Uterus (tissue), 4 donors: ENCODE data around the gene C10orf90. TPM values are rescaled to one million over a fixed set of nuclear protein-coding genes. Genes with fewer than 3 reads are reported as not detected.

ENCODE experiments used
- DNase-seq, 2 donors: peaks; one replicate each; pipeline ENCODE4 v3.0.0-alpha.2; 2019 to 2020
- H3K27ac ChIP-seq, 2 donors: fragments of 200-600 bp; sonication (generic); 1 replicate in 1 of 2; 2 replicates in 1 of 2; pipeline ENCODE4 v1.5.1; 2016 to 2018
- H3K27me3 ChIP-seq, 2 donors: fragments of 200-600 bp; sonication (generic); one replicate each; pipeline ENCODE4 v1.5.1; 2018 to 2019; ENCODE audit warnings: control low read depth in 1 of 2
- H3K36me3 ChIP-seq, 2 donors: fragments of 200-600 bp; sonication (generic); one replicate each; pipeline ENCODE4 v1.5.1; 2019; ENCODE audit warnings: control low read depth in 1 of 2
- H3K4me1 ChIP-seq, 2 donors: fragments of 200-600 bp; sonication (generic); one replicate each; pipeline ENCODE4 v1.5.1; 2018 to 2019; ENCODE audit warnings: control low read depth in 1 of 2
- H3K4me3 ChIP-seq, 2 donors: fragments of 200-600 bp; sonication (generic); 1 replicate in 1 of 2; 2 replicates in 1 of 2; pipeline ENCODE4 v1.5.1; 2018 to 2019; ENCODE audit warnings: mild to moderate bottlenecking in 1 of 2
- H3K9me3 ChIP-seq, 2 donors: fragments of 200-600 bp; sonication (generic); one replicate each; pipeline ENCODE4 v1.5.1; 2019; ENCODE audit warnings: control low read depth in 1 of 2
- CTCF ChIP-seq, 4 experiments: fragments of 200-600 bp in 2 of 4; fragments of 450-650 bp in 2 of 4; sonication (generic) in 2 of 4; IDR thresholded peaks; one replicate each; pipeline ENCODE4 v1.5.1; 2016 to 2019; ENCODE audit warnings: antibody characterized with exemption in 4 of 4, mild to moderate bottlenecking in 2 of 4, moderate library complexity in 1 of 4
- POLR2A ChIP-seq, 2 donors: fragments of 450-650 bp; IDR thresholded peaks; one replicate each; pipeline ENCODE4 v1.6.1; 2016; ENCODE audit warnings: antibody characterized with exemption in 2 of 2, mild to moderate bottlenecking in 1 of 2, moderate library complexity in 1 of 2
- intact Hi-C: fragments of 100-400 bp; cut with DNase I; formaldehyde crosslinking; loops from one replicate; pipeline ENCODE4 v1.15.1; 2023; ENCODE audit warnings: low total_unique reads
- total RNA-seq, 4 donors: library from RNA; depleted of rRNA in 3 of 4; stranded (reverse); fragments of >200 nt in 3 of 4; gene quantifications; one replicate each; pipeline versions ENCODE4 v1.1.0 to v1.2.4, GENCODE V29; 2014 to 2023
- donor health status: DM: yes; HTN: yes; CAD: no.

C10orf90 gene
- total RNA-seq, 4 donors from 2014 or later: 0.21 TPM; not detected in 3

GRCh38 chr10:126468876-126469643 is 201.4 kb downstream of the C10orf90 start:
- H3K27ac ChIP-seq: no peak overlapping the region
- intact Hi-C loops: no loop called here
- H3K36me3 ChIP-seq: no peaks in the 10 kb centered on the region
- H3K4me1 ChIP-seq: no peaks in the 10 kb centered on the region
- no peak for TF ChIP-seq CTCF (IDR thresholded peaks at IDR 0.05)
- TF ChIP-seq POLR2A (IDR thresholded peaks at IDR 0.05): no peak
- no peaks in the 10 kb centered on the region for H3K9me3 ChIP-seq
- no peak overlapping the region for H3K4me3 ChIP-seq
- no peaks in the 10 kb centered on the region for H3K27me3 ChIP-seq
- no peak for DNase-seq

GRCh38 chr10:126468467-126468866 is 202.0 kb downstream of the C10orf90 start:
- no peak for TF ChIP-seq CTCF (IDR thresholded peaks at IDR 0.05)
- TF ChIP-seq POLR2A (IDR thresholded peaks at IDR 0.05): no peak
- H3K4me1 ChIP-seq: no peaks in the 10 kb centered on the region
- H3K4me3 ChIP-seq: no peak overlapping the region
- intact Hi-C loops: no loop called here
- no peaks in the 10 kb centered on the region for H3K36me3 ChIP-seq
- H3K27ac ChIP-seq: no peak overlapping the region
- no peaks in the 10 kb centered on the region for H3K9me3 ChIP-seq
- no peaks in the 10 kb centered on the region for H3K27me3 ChIP-seq
- DNase-seq: no peak

- H3K27ac ChIP-seq: no peak overlapping the region
- intact Hi-C loops: no loop called here
- no peak for TF ChIP-seq POLR2A (IDR thresholded peaks at IDR 0.05)
- TF ChIP-seq CTCF (IDR thresholded peaks at IDR 0.05): no peak
- no peak overlapping the region for H3K4me3 ChIP-seq
- no peaks in the 10 kb centered on the region for H3K4me1 ChIP-seq
- DNase-seq: no peak
- H3K36me3 ChIP-seq: no peaks in the 10 kb centered on the region
- no peaks in the 10 kb centered on the region for H3K27me3 ChIP-seq
- H3K9me3 ChIP-seq: no peaks in the 10 kb centered on the region
Observed at GRCh38 chr10:126465771-126466170, 204.7 kb downstream of the C10orf90 start.

GRCh38 chr10:126463286-126463685 is 207.2 kb downstream of the C10orf90 start:
- TF ChIP-seq CTCF (IDR thresholded peaks at IDR 0.05): no peak
- Histone ChIP-seq H3K4me3 (no peak overlapping the region), H3K4me1 (no peaks in the 10 kb centered on the region), H3K9me3 (no peaks in the 10 kb centered on the region), H3K27ac (no peak overlapping the region), H3K27me3 (no peaks in the 10 kb centered on the region), H3K36me3 (no peaks in the 10 kb centered on the region)
- DNase-seq: no peak
- intact Hi-C loops: no loop called here

- H3K27ac ChIP-seq: no peak overlapping the region
- no peaks in the 10 kb centered on the region for H3K9me3 ChIP-seq
- TF ChIP-seq CTCF (IDR thresholded peaks at IDR 0.05): no peak
- TF ChIP-seq POLR2A (IDR thresholded peaks at IDR 0.05): no peak
- no peaks in the 10 kb centered on the region for H3K36me3 ChIP-seq
- no peak for DNase-seq
- intact Hi-C loops: no loop called here
- no peaks in the 10 kb centered on the region for H3K4me1 ChIP-seq
- H3K4me3 ChIP-seq: no peak overlapping the region
- no peaks in the 10 kb centered on the region for H3K27me3 ChIP-seq
Observed at GRCh38 chr10:126461289-126461940, 209.1 kb downstream of the C10orf90 start.
